PFSK-1 (cell line): Measurements from ENCODE around the gene C19orf38.

ENCODE experiments used
- FOXP2 ChIP-seq: optimal IDR thresholded peaks from 2 replicates; pipeline ENCODE3; 2011; ENCODE audit warnings: borderline replicate concordance, control low read depth, inconsistent platforms; ENCODE audit not compliant: insufficient read depth; ENCODE audit errors: extremely low read length, extremely low read depth
- POLR2AphosphoS5 ChIP-seq: IDR thresholded peaks from 2 replicates; pipeline ENCODE4 v1.6.1; 2012; ENCODE audit warnings: low read depth, mild to moderate bottlenecking, control low read depth, low read length, moderate library complexity
- SIN3A ChIP-seq: IDR thresholded peaks from 2 replicates; pipeline ENCODE4 v1.6.1; 2012; ENCODE audit warnings: mild to moderate bottlenecking, low read length, moderate library complexity, borderline replicate concordance; ENCODE audit not compliant: insufficient read depth
- TAF1 ChIP-seq: IDR thresholded peaks from 2 replicates; pipeline ENCODE4 v1.6.1; 2012; ENCODE audit warnings: low read length, control low read depth, borderline replicate concordance; ENCODE audit not compliant: insufficient read depth
- TF ChIP-seq, protein P1 (sequence below), 2 experiments: IDR thresholded peaks; 2 replicates each; pipeline versions ENCODE4 v1.6.1 to v1.8.0; 2011 to 2012; ENCODE audit warnings: low read depth in 2 of 2, low read length in 2 of 2, control low read depth in 1 of 2, inconsistent platforms in 1 of 2, mild to moderate bottlenecking in 1 of 2, moderate library complexity in 1 of 2; ENCODE audit not compliant: insufficient read depth in 1 of 2

Gene C19orf38

DNA sequence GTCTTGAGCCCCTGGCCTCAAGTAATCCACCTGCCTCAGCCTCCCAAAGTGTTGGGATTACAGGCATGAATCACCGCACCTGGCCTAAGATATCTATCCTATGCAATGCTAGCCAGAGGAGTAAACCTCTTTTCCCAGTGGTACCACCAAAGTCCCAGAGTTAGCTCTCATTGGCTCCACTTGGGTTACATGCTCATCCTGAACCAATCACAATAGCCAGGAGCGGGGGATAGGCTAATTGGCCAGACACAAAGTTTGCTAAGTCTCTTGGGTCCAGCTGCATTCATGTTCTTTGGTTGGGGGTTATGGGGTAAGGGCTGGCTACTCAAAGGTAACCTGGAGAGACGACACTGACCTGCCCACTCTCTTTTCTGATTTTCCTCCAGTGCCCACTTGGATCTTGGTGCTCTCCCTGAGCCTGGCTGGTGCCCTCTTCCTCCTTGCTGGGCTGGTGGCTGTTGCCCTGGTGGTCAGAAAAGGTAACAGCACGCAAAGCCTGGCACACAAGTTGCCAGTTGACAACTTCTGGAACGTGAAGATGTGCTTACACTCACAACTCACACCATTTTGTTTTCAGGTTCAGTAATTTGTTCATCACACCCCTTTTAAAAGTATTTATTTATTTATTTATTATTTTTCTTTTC lies 7.8 kb downstream of the C19orf38 start:
- TF ChIP-seq SIN3A (no peak), POLR2AphosphoS5 (no peak), FOXP2 (no peak), TAF1 (no peak)
- TF ChIP-seq, protein P1, sequence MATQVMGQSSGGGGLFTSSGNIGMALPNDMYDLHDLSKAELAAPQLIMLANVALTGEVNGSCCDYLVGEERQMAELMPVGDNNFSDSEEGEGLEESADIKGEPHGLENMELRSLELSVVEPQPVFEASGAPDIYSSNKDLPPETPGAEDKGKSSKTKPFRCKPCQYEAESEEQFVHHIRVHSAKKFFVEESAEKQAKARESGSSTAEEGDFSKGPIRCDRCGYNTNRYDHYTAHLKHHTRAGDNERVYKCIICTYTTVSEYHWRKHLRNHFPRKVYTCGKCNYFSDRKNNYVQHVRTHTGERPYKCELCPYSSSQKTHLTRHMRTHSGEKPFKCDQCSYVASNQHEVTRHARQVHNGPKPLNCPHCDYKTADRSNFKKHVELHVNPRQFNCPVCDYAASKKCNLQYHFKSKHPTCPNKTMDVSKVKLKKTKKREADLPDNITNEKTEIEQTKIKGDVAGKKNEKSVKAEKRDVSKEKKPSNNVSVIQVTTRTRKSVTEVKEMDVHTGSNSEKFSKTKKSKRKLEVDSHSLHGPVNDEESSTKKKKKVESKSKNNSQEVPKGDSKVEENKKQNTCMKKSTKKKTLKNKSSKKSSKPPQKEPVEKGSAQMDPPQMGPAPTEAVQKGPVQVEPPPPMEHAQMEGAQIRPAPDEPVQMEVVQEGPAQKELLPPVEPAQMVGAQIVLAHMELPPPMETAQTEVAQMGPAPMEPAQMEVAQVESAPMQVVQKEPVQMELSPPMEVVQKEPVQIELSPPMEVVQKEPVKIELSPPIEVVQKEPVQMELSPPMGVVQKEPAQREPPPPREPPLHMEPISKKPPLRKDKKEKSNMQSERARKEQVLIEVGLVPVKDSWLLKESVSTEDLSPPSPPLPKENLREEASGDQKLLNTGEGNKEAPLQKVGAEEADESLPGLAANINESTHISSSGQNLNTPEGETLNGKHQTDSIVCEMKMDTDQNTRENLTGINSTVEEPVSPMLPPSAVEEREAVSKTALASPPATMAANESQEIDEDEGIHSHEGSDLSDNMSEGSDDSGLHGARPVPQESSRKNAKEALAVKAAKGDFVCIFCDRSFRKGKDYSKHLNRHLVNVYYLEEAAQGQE (IDR thresholded peaks at IDR 0.05; ENCODE audit: insufficient read depth in 1 of 2, low read depth in 2 of 2, low read length in 2 of 2) = no peak

DNA sequence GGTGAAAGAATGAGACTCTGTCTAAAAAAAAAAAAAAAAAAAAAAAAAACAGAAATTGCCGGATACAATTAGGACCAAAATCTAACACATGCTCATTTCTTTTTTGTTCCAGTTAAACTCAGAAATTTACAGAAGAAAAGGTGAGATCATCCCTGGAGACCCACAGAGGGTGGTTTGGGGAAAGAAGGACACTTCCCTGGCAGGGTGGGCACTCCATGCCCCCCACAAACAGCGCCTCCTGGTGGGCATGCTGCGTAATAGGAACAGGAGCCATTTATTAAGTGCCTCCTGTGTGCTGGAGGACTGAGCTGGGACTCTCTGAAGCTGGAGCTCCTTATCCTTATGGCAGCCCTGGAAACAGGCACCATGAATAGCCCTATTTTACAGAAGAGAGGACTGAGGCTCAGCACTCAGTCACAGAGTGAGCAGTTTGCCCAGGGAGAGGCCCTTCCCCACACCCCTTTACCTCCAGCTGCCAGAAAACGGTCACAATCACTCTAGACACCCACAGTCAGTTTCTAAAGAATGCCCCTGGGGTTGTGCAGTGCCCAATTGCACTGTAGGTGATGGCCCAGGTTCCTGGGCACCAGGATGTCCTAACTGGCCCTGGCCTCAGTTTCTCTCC lies 10.1 kb downstream of the C19orf38 start:
- TF ChIP-seq POLR2AphosphoS5 (no peak), SIN3A (no peak), FOXP2 (no peak), TAF1 (no peak)
- TF ChIP-seq, protein P1 (IDR thresholded peaks at IDR 0.05; ENCODE audit: insufficient read depth in 1 of 2, low read depth in 2 of 2, low read length in 2 of 2) = no peak

DNA sequence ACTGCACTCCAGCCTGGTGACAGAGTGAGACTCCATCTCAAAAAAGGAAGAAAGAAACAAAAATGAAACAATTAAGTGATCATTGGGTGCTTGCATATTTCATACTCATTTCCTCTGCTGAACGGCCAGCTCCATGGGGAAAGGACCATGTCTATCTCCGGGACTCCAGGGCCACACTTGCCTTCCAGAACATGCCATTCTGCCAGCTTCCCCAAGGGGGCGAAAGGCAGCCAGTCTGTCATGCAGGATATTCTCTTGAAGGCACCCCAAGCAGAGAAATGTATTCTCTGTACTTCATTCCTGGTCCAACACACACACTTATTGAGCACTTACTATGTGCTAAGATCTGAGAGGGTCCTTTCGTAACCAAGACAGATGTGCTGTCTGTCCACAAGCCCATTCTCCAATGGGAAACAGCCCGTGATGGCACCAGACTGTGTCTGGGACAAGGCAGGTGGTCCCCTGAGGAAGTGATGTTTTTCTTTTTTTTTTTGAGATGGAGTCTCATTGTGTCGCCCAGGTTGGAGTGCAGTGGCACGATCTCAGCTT lies 13.0 kb downstream of the C19orf38 start:
- TF ChIP-seq, protein P1 (IDR thresholded peaks at IDR 0.05; ENCODE audit: insufficient read depth in 1 of 2, low read depth in 2 of 2, low read length in 2 of 2) = no peak
- TF ChIP-seq TAF1 (no peak), FOXP2 (no peak)

DNA sequence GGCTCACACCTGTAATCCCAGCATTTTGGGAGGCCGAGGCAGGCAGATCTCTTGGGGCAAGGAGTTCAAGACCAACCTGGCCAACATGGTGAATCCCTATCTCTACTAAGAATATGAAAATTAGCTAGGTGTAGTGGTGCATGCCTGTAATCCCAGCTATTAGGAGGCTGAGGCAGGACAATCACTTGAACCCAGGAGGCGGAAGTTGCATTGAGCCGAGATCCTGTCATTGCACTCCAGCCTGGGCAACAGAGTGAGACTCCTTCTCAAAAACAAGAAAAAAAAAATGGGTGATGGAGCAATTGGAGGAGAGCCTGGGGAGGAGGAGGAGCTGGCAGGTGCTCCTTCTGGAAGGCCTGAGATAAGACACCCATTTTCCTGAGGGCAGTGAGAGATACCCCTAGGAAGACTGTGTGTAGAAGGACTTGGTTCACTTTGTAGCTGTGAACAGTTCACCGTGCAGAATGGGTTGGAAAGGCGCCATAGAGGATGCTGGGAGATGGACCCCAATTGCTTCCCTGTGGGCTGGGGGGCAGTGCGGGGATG lies 14.4 kb downstream of the C19orf38 start:
- TF ChIP-seq, protein P1 (IDR thresholded peaks at IDR 0.05; ENCODE audit: insufficient read depth in 1 of 2, low read depth in 2 of 2, low read length in 2 of 2) = no peak
- TF ChIP-seq FOXP2 (no peak), SIN3A (no peak), TAF1 (no peak), POLR2AphosphoS5 (no peak)
